Esophagus squamous epithelium (tissue), 5 donors: ENCODE measurements around the gene GATB. TPM values are rescaled to one million over a fixed set of nuclear protein-coding genes. Genes with fewer than 3 reads are reported as not detected.
A peak's percentile ranks its signal among the peaks of the same experiment; 100 is the strongest.

Source experiments
- DNase-seq: peaks from one replicate; lab custom pipeline; 2025; lab: John Stamatoyannopoulos, UW
- H3K27ac ChIP-seq, 4 donors: fragments of 200-600 bp; sonication (generic); one replicate each; pipeline ENCODE4 v1.5.1; 2016 to 2019; ENCODE audit warnings: mild to moderate bottlenecking in 1 of 4
- H3K27me3 ChIP-seq, 4 donors: fragments of 200-600 bp; sonication (generic); 1 replicate in 3 of 4; 2 replicates in 1 of 4; pipeline versions ENCODE4 v1.5.1 to v1.6.0; 2017 to 2021; ENCODE audit warnings: antibody characterized with exemption in 1 of 4
- H3K36me3 ChIP-seq, 3 donors: fragments of 200-600 bp; sonication (generic); one replicate each; pipeline ENCODE4 v1.5.1; 2016 to 2019
- H3K4me1 ChIP-seq, 3 donors: fragments of 200-600 bp; sonication (generic); one replicate each; pipeline ENCODE4 v1.5.1; 2017 to 2019
- H3K4me3 ChIP-seq, 4 donors: fragments of 200-600 bp; sonication (generic); 1 replicate in 3 of 4; 2 replicates in 1 of 4; pipeline ENCODE4 v1.5.1; 2016 to 2019; ENCODE audit warnings: mild to moderate bottlenecking in 2 of 4, moderate library complexity in 1 of 4
- H3K9me3 ChIP-seq, 3 donors: fragments of 200-600 bp; sonication (generic); one replicate each; pipeline ENCODE4 v1.5.1; 2016 to 2019
- CTCF ChIP-seq, 6 experiments: fragments of 450-650 bp in 4 of 6; fragments of 200-600 bp in 2 of 6; sonication (generic) in 2 of 6; IDR thresholded peaks; one replicate each; pipeline ENCODE4 v1.5.1; 2016 to 2019; ENCODE audit warnings: antibody characterized with exemption in 6 of 6, mild to moderate bottlenecking in 4 of 6, moderate library complexity in 4 of 6
- POLR2A ChIP-seq, 4 donors: fragments of 450-650 bp; IDR thresholded peaks; one replicate each; pipeline ENCODE4 v1.6.1; 2017; ENCODE audit warnings: antibody characterized with exemption in 4 of 4, mild to moderate bottlenecking in 4 of 4, moderate library complexity in 3 of 4
- WGBS, 2 donors: methylation state at CpG; one replicate each; pipeline ENCODE4 v1.1.5; 2018; 5-methylcytosine and 5-hydroxymethylcytosine counted together
- intact Hi-C: fragments of 100-400 bp; cut with DNase I; formaldehyde crosslinking; loops from one replicate; pipeline ENCODE4 v1.15.0; 2022
- total RNA-seq, 4 donors: library from RNA; depleted of rRNA; stranded (reverse); fragments of >200 nt; gene quantifications; one replicate each; pipeline ENCODE4 v1.1.0, GENCODE V29; 2016
- donor health status: DM: yes; HTN: yes; CAD: no.

GATB gene
- total RNA-seq, 4 donors from 2014 or later = 13.4 to 29.8 (median 24.2) TPM

GRCh38 chr4:151678048-151678872 lies 82.5 kb downstream of the GATB start:
- Histone ChIP-seq H3K9me3 (no peaks in the 10 kb centered on the region), H3K36me3 (peaks cover 0 to 28% (median 0%) of the 10 kb centered on the region in 3 donors), H3K4me1 (peaks cover 11 to 40% (median 35%) of the 10 kb centered on the region in 3 donors), H3K4me3 (no peak overlapping the region), H3K27me3 (no peaks in the 10 kb centered on the region), H3K27ac (no peak overlapping the region)
- intact Hi-C loops = no loop called here
- DNase-seq = no peak
- no peak for TF ChIP-seq POLR2A (IDR thresholded peaks at IDR 0.05)
- TF ChIP-seq CTCF (IDR thresholded peaks at IDR 0.05) = no peak
- 68 to 79% methylated on average over 14 of the region's 14 CpGs for WGBS, 2 donors

GRCh38 chr4:151677193-151677592 lies 83.6 kb downstream of the GATB start:
- 62 to 69% methylated on average over 3 of the region's 3 CpGs for WGBS, 2 donors
- intact Hi-C loops = no loop called here
- no peak for DNase-seq
- H3K4me1 ChIP-seq = peaks cover 11 to 40% (median 35%) of the 10 kb centered on the region in 3 donors
- no peaks in the 10 kb centered on the region for H3K9me3 ChIP-seq
- H3K36me3 ChIP-seq = peaks cover 0 to 19% (median 0%) of the 10 kb centered on the region in 3 donors
- TF ChIP-seq POLR2A (IDR thresholded peaks at IDR 0.05) (no peak), CTCF (IDR thresholded peaks at IDR 0.05) (no peak)
- H3K27me3 ChIP-seq = no peaks in the 10 kb centered on the region
- H3K27ac ChIP-seq = no peak overlapping the region
- no peak overlapping the region for H3K4me3 ChIP-seq

GRCh38 chr4:151676301-151676700 lies 84.5 kb downstream of the GATB start:
- no peak for DNase-seq
- H3K27me3 ChIP-seq = no peaks in the 10 kb centered on the region

GRCh38 chr4:151675411-151675971 lies 85.3 kb downstream of the GATB start:
- Histone ChIP-seq H3K27ac (peak overlapping the region; percentile 53 to 76 (median 66)), H3K4me1 (peaks cover 11 to 40% (median 35%) of the 10 kb centered on the region in 3 donors), H3K36me3 (peaks cover 0 to 21% (median 4%) of the 10 kb centered on the region in 3 donors), H3K4me3 (no peak overlapping the region), H3K27me3 (no peaks in the 10 kb centered on the region), H3K9me3 (no peaks in the 10 kb centered on the region)
- 41 to 45% methylated on average over 6 to 7 of the region's 9 CpGs for WGBS, 2 donors
- no peak for DNase-seq
- TF ChIP-seq POLR2A (IDR thresholded peaks at IDR 0.05) = no peak
- no peak for TF ChIP-seq CTCF (IDR thresholded peaks at IDR 0.05)
- intact Hi-C loops = no loop called here

More at GRCh38 chr4:151676301-151676700, 84.5 kb downstream of the GATB start:
- peaks cover 0 to 17% (median 4%) of the 10 kb centered on the region in 3 donors for H3K36me3 ChIP-seq
- no peak overlapping the region for H3K4me3 ChIP-seq
- H3K9me3 ChIP-seq = no peaks in the 10 kb centered on the region
- TF ChIP-seq POLR2A (IDR thresholded peaks at IDR 0.05) = no peak
- TF ChIP-seq CTCF (IDR thresholded peaks at IDR 0.05) = no peak
- 54 to 59% methylated on average over 11 of the region's 11 CpGs for WGBS, 2 donors
- H3K27ac ChIP-seq = peak overlapping the region in 1 of 4 donors; percentile 76
- intact Hi-C loops = no loop called here
- H3K4me1 ChIP-seq = peaks cover 11 to 40% (median 35%) of the 10 kb centered on the region in 3 donors
